NCI-H2107 treated with DMSO at 0.1 percent for 48 hours (cell line): ENCODE results near the gene CCL19.

Experiments used
- DNase-seq: peaks from one replicate; lab custom pipeline; 2025; ENCODE audit not compliant: unreplicated experiment; lab: John Stamatoyannopoulos, UW

The CCL19 gene

DNA sequence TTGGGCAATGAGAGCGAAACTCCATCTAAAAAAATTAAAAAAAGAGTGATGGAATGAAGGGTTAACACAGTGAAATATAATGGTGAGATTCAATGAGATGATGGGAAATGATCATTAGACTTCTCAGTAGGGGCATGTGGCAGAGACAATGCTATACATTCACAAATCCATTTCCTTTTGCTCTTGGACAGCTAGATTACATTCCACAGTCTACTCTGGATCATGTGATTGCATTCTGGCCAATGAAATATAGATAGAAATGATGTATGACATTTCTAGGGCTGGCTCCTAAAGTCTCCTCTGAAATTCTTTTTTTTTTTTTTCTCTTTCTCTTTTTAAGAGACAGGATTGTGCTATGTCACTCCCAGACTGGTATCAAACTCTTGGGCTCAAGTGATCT is 48.4 kb downstream of the CCL19 start:
- no peak for DNase-seq
